ENCODE measurements around the gene HSPB9. TPM values are rescaled to one million over a fixed set of nuclear protein-coding genes. Genes with fewer than 3 reads are reported as not detected.
A peak's percentile ranks its signal among the peaks of the same experiment; 100 is the strongest.

The HSPB9 gene
- total and polyA plus RNA-seq, 9 of the 15 experiments (the other 6 are each of a cell fraction or from before 2014, with no cell fraction given): 0.04 to 0.16 (median 0.08) TPM; not detected in 3

DNA sequence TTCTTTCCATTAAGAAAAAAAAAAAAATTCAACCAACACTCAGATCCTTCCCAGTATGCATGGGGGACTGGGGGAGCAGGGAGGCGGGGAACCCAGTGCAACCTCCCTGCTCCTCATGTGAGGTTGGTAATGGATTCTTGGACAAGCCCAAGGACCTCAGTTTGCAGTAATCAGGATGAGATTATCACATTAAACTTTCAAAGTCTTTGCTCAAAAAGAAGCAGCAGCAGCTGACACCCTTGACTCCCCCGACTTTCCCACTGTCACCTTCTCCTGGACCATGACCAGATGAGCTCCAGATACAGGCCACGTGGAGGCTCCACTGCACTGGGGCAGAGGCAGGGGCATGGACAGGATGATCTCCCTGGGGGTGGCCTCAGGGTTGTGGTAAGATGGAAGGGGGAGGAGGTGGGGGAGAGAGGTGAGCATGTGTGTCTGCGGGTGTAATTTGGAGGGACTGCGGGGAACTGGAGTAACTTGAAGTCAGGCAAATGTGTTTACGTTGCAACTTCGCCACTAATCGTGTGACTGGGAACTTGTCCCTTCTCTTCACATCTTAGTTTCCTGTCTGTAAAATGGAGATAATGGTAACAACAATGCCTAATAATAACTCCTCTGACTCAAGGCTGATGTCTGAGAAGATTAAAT, 44.1 kb upstream of the HSPB9 start (continued):
- TF ChIP-seq, protein P1, sequence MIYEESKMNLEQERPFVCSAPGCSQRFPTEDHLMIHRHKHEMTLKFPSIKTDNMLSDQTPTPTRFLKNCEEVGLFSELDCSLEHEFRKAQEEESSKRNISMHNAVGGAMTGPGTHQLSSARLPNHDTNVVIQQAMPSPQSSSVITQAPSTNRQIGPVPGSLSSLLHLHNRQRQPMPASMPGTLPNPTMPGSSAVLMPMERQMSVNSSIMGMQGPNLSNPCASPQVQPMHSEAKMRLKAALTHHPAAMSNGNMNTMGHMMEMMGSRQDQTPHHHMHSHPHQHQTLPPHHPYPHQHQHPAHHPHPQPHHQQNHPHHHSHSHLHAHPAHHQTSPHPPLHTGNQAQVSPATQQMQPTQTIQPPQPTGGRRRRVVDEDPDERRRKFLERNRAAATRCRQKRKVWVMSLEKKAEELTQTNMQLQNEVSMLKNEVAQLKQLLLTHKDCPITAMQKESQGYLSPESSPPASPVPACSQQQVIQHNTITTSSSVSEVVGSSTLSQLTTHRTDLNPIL (CRISPR knock-in tag; IDR thresholded peaks at IDR 0.05): no peak
- TF ChIP-seq ZC3H11A (IDR thresholded peaks at IDR 0.05; ENCODE audit: low read depth, low read length) (no peak), CAMTA2 (CRISPR knock-in tag; conservative IDR thresholded peaks at IDR 0.05) (no peak), POU5F1 (IDR thresholded peaks at IDR 0.05; ENCODE audit: borderline replicate concordance, low read depth, low read length, partially characterized antibody) (no peak), IFI16 (CRISPR knock-in tag; IDR thresholded peaks at IDR 0.05) (no peak), BRD9 (IDR thresholded peaks at IDR 0.05; ENCODE audit: low read depth, partially characterized antibody) (no peak), RB1 (IDR thresholded peaks at IDR 0.05; ENCODE audit: low read depth) (no peak), GABPA (tag; conservative IDR thresholded peaks at IDR 0.05; ENCODE audit: low read depth) (no peak), ZNF644 (tag; IDR thresholded peaks at IDR 0.05; ENCODE audit: low read depth) (no peak), MYBL2 (IDR thresholded peaks at IDR 0.05; ENCODE audit: low read depth) (no peak), MYBL2 (CRISPR knock-in tag; IDR thresholded peaks at IDR 0.05; ENCODE audit: borderline replicate concordance) (no peak), SMAD2 (IDR thresholded peaks at IDR 0.05; ENCODE audit: low read depth, low read length) (no peak), KDM1A (IDR thresholded peaks at IDR 0.05) (0 out of 4 replicates have a peak, but pooled peaks of 1 of the 2 experiments have one; percentile 17), ZNF436 (CRISPR knock-in tag; IDR thresholded peaks at IDR 0.05) (no peak), ZNF584 (CRISPR knock-in tag; IDR thresholded peaks at IDR 0.05; ENCODE audit: low read depth) (no peak), SUPT5H (IDR thresholded peaks at IDR 0.05) (no peak), STAT5B (CRISPR knock-in tag; IDR thresholded peaks at IDR 0.05) (no peak), GATAD2A (IDR thresholded peaks at IDR 0.05) (peak; percentile 60; the same call in 1 of the 2 replicates), EHMT2 (IDR thresholded peaks at IDR 0.05) (no peak), ERF (CRISPR knock-in tag; IDR thresholded peaks at IDR 0.05) (no peak), FOXM1 (IDR thresholded peaks at IDR 0.05; ENCODE audit: low read depth) (no peak), FOXM1 (CRISPR knock-in tag; IDR thresholded peaks at IDR 0.05; ENCODE audit: low read depth) (no peak), DPF2 (IDR thresholded peaks at IDR 0.05) (peak; percentile 35; the same call in 1 of the 2 replicates), MYNN (IDR thresholded peaks at IDR 0.05) (no peak), MYNN (CRISPR knock-in tag; IDR thresholded peaks at IDR 0.05) (no peak)
- TF ChIP-seq, protein P2, sequence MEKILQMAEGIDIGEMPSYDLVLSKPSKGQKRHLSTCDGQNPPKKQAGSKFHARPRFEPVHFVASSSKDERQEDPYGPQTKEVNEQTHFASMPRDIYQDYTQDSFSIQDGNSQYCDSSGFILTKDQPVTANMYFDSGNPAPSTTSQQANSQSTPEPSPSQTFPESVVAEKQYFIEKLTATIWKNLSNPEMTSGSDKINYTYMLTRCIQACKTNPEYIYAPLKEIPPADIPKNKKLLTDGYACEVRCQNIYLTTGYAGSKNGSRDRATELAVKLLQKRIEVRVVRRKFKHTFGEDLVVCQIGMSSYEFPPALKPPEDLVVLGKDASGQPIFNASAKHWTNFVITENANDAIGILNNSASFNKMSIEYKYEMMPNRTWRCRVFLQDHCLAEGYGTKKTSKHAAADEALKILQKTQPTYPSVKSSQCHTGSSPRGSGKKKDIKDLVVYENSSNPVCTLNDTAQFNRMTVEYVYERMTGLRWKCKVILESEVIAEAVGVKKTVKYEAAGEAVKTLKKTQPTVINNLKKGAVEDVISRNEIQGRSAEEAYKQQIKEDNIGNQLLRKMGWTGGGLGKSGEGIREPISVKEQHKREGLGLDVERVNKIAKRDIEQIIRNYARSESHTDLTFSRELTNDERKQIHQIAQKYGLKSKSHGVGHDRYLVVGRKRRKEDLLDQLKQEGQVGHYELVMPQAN (IDR thresholded peaks at IDR 0.05; ENCODE audit: borderline replicate concordance): no peak
- TF ChIP-seq, protein P3, sequence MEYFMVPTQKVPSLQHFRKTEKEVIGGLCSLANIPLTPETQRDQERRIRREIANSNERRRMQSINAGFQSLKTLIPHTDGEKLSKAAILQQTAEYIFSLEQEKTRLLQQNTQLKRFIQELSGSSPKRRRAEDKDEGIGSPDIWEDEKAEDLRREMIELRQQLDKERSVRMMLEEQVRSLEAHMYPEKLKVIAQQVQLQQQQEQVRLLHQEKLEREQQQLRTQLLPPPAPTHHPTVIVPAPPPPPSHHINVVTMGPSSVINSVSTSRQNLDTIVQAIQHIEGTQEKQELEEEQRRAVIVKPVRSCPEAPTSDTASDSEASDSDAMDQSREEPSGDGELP (CRISPR knock-in tag; IDR thresholded peaks at IDR 0.05; ENCODE audit: borderline replicate concordance): peak; percentile 53; the same call in 1 of the 2 replicates
- TF ChIP-seq, protein P4, sequence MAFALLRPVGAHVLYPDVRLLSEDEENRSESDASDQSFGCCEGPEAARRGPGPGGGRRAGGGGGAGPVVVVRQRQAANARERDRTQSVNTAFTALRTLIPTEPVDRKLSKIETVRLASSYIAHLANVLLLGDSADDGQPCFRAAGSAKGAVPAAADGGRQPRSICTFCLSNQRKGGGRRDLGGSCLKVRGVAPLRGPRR (CRISPR knock-in tag; IDR thresholded peaks at IDR 0.05): no peak
